GM12878 (cell line): ENCODE measurements around the gene MLN.

Experiments used
- FOS ChIP-seq: IDR thresholded peaks from 3 replicates; pipeline ENCODE4 v1.6.1; 2011; ENCODE audit warnings: borderline replicate concordance; ENCODE audit not compliant: insufficient read length; ENCODE audit errors: extremely low read depth
- NFYB ChIP-seq: IDR thresholded peaks from 2 replicates; pipeline ENCODE4 v1.6.1; 2011; ENCODE audit warnings: low read depth, mild to moderate bottlenecking, low read length, improper control_type of control experiment, moderate library complexity; ENCODE audit not compliant: insufficient read depth
- SP1 ChIP-seq: IDR thresholded peaks from one replicate; pipeline ENCODE4 v1.6.1; 2011; ENCODE audit warnings: low read depth, low read length

- TF ChIP-seq FOS (no peak), NFYB (no peak), SP1 (no peak)
Observed at GRCh38 chr6:33837971-33838665, 34.3 kb upstream of the MLN start.
